Lung (tissue), 12 donors: ENCODE data around the gene MTSS2. TPM values are rescaled to one million over a fixed set of nuclear protein-coding genes. Genes with fewer than 3 reads are reported as not detected.
"Not testable (repeated sequence)": the region's sequence is repeated elsewhere in the genome, so short reads cannot be mapped to it uniquely, and the experiment has no call there.

ENCODE experiments used
- ATAC-seq: fragments of 200-7000 bp; cut with Tn5 transposase; one replicate; pipeline ENCODE4 v1.9.1; 2020; ENCODE audit warnings: moderate number of reproducible peaks; ENCODE audit not compliant: insufficient read depth, low FRiP score
- DNase-seq, 3 donors: peaks; one replicate each; pipeline ENCODE4 v3.0.0-alpha.2; 2013 to 2017
- H3K27ac ChIP-seq, 2 donors: one replicate each; pipeline ENCODE4 v1.5.1; 2013; ENCODE audit warnings: mild to moderate bottlenecking in 2 of 2, moderate library complexity in 2 of 2, control low read depth in 1 of 2, inconsistent platforms in 1 of 2, low read depth in 1 of 2, low read length in 1 of 2
- H3K27me3 ChIP-seq, 3 donors: one replicate each; pipeline ENCODE4 v1.5.1; 2013; ENCODE audit warnings: low read length in 2 of 3; ENCODE audit not compliant: control insufficient read depth in 3 of 3, insufficient read depth in 3 of 3
- H3K36me3 ChIP-seq, 4 donors: one replicate each; pipeline ENCODE4 v1.5.1; 2013; ENCODE audit warnings: low read length in 4 of 4, mild to moderate bottlenecking in 1 of 4, moderate library complexity in 1 of 4; ENCODE audit not compliant: control insufficient read depth in 4 of 4, insufficient read depth in 4 of 4
- H3K4me1 ChIP-seq, 5 donors: one replicate each; pipeline ENCODE4 v1.5.1; 2013; ENCODE audit warnings: low read length in 5 of 5, mild to moderate bottlenecking in 2 of 5, moderate library complexity in 1 of 5; ENCODE audit not compliant: control insufficient read depth in 5 of 5, insufficient read depth in 5 of 5
- H3K4me3 ChIP-seq: one replicate; pipeline ENCODE4 v1.5.1; 2013; ENCODE audit warnings: mild to moderate bottlenecking, control low read depth, moderate library complexity
- H3K9ac ChIP-seq, 2 donors: one replicate each; pipeline ENCODE4 v1.5.1; 2013; ENCODE audit warnings: low read length in 2 of 2, control low read depth in 1 of 2; ENCODE audit not compliant: insufficient read depth in 1 of 2
- H3K9me3 ChIP-seq, 4 donors: one replicate each; pipeline ENCODE4 v1.5.1; 2013; ENCODE audit warnings: low read length in 3 of 4, mild to moderate bottlenecking in 1 of 4, moderate library complexity in 1 of 4; ENCODE audit not compliant: control insufficient read depth in 4 of 4, insufficient read depth in 3 of 4
- CTCF ChIP-seq: IDR thresholded peaks from 2 replicates; pipeline ENCODE4 v1.5.1; 2012; ENCODE audit warnings: mild to moderate bottlenecking; ENCODE audit errors: control extremely low read depth, extremely low read depth
- WGBS, 2 donors: extraction: QIAGEN DNeasy Blood & Tissue Kit; methylation state at CpG; one replicate each; pipeline ENCODE4 v1.1.7; 2013; 5-methylcytosine and 5-hydroxymethylcytosine counted together
- polyA plus RNA-seq, 2 donors: library from polyadenylated mRNA; stranded (reverse); fragments of 200-250 nt; gene quantifications; one replicate each; pipeline ENCODE4 v1.2.1, GENCODE V29; 2013
- total RNA-seq, 2 donors: library from RNA; depleted of rRNA in 1 of 2; stranded (reverse); fragments of >200 nt in 1 of 2; gene quantifications; one replicate each; pipeline ENCODE4 v1.2.1, GENCODE V29; 2014 to 2021
- donor health status: control.
- donor health status: control.
- donor health status: Bipolar disorder and iron deficiency.
- donor health status: healthy.
- donor health status: DM: yes; HTN: yes; CAD: no.

Gene MTSS2
- total and polyA plus RNA-seq, 4 donors: 40.6 to 91.3 (median 73.3) TPM

DNA sequence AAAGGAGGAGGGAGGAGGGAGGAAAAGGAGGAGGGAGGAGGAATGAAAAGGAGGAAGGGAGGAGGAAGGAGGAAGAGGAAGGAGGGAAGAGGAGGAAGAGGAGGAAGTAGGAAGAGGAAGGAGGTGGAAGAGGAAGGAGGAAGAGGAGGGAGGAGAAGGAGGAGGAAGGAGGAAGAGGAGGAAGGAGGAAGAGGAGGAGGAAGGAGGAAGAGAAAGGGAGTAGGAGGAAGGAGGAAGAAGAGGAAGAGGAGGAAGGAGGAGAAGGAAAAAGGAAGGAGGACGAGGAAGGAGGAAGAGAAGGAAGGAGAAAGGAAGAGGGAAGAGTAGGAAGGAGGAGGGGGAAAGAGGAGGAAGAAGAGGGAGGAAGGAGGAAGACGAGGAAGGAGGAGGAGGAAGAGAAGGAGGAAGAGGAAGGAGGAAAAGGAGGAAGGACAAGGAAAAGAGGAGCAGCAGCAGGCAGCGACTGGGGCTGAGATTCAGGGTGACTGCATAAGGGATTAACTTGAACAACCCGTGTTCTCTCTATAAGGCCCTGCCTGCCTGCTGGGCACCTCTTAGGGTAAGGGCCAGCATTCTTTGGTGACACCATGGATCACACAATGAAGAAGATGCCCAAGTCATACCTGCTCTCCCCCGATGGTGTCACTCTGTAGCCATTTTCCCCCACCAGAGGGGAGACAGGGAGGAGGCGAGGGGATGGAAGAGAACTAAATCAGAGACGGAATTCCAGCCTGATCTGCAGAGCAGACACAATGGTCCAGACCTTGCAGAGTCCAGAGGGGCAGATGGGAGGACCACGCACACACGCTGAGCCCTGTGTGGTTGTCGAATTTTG is 40.9 kb downstream of the MTSS2 start:
- H3K4me3 ChIP-seq: no peak overlapping the region
- H3K36me3 ChIP-seq: no peaks in the 10 kb centered on the region
- no peak overlapping the region for H3K27ac ChIP-seq
- 79 to 87% methylated on average over 10 of the region's 10 CpGs for WGBS, 2 donors
- DNase-seq: no peak
- H3K9ac ChIP-seq: no peak overlapping the region
- ATAC-seq: no peak
- H3K9me3 ChIP-seq: peaks cover 0 to 1% (median 0%) of the 10 kb centered on the region in 4 donors
- TF ChIP-seq CTCF: no peak
- no peaks in the 10 kb centered on the region for H3K27me3 ChIP-seq
- H3K4me1 ChIP-seq: peaks cover 0 to 6% (median 0%) of the 10 kb centered on the region in 5 donors

DNA sequence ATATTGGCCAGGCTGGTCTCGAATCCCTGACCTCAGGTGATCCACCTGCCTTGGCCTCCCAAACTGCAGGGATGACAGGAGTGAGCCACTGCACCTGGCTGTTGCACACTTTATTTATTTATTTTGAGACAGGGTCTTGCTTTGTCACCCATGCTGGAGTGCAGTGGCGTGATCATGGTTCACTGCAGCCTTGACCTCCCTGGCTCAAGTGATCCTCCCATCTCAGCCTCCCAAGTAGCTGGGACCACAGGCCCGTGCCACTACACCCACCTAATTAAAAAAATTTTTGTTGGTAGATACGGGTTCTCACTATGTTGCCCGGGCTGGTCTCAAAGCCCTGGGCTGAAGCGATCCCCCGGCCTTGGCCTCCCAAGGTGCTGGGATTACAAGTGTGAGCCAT is 42.6 kb downstream of the MTSS2 start:
- ATAC-seq, H3K4me3 ChIP-seq, H3K36me3 ChIP-seq, H3K9ac ChIP-seq, H3K27ac ChIP-seq, H3K9me3 ChIP-seq, DNase-seq, H3K4me1 ChIP-seq, H3K27me3 ChIP-seq: not testable (repeated sequence)
- WGBS, 2 donors: 83 to 92% methylated on average over 7 of the region's 7 CpGs

DNA sequence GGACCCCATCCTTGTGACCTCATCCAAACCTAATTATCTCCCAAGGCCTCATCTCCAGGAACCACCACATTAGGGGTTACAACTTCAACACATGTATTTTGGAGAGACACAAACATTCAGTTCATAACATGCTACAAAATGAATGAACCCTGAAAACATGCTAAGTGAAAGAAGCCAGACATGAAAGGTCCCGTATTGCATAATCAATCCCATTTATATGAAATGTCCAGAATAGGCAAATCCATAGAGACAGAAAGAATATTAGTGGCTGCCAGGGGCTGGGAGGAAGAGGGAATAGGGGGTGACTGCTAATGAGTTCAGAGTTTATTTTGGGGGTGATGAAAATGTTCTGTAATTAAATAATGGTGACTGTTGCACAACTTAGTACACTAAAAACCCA is 43.2 kb downstream of the MTSS2 start:
- WGBS, 2 donors: 85 to 94% methylated on average over 1 of the region's 1 CpG
- H3K36me3 ChIP-seq: no peaks in the 10 kb centered on the region
- H3K9ac ChIP-seq: no peak overlapping the region
- no peaks in the 10 kb centered on the region for H3K27me3 ChIP-seq
- no peak for TF ChIP-seq CTCF
- DNase-seq: no peak
- ATAC-seq: no peak
- peaks cover 0 to 6% (median 0%) of the 10 kb centered on the region in 5 donors for H3K4me1 ChIP-seq
- no peak overlapping the region for H3K27ac ChIP-seq
- H3K4me3 ChIP-seq: no peak overlapping the region
- H3K9me3 ChIP-seq: peaks cover 0 to 1% (median 0%) of the 10 kb centered on the region in 4 donors

DNA sequence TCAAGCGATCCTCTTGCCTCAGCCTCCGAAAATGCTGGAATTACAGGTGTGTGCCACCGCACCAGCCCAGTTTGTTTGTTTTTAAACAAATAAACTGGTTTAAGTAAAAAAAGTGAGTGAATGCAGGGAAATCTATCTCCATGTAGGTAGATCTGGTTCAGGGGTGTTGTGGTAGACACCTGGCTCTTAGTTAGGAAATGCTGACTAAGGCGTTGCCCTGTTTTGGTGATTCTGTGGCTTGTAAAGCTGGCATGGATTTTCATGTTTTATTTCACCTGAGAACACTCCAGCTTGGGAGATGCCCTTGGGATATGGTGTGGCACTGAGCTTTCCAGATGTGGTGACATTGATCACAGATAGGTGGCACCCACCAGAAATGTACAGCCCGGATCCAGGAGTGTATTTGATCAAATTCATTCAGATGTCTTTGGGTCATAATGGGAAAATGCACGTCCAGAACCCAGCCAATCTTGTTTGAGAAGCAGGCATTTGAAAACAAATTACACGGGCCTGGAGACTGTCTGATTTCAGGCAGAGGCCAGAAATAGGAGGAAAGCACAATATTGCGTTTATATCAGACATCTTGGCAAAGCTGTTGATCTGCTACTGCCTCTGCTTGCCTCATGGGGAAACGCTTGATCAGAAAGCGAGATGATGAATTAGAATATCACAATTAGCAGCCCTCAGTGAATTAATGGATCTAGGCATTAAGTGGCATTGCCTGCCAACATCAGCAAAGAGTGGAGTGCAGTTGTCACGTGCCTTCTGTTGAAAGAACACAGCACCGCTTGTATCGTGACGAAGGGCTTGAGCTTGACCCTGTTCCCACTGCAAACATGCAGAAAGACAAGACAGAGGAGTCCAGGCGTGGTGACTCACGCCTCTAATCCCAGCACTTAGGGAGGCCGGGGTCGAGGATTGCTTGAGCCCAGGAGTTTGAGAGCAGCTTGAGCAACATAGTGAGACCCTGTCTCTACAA is 46.8 kb downstream of the MTSS2 start:
- ATAC-seq (no peak), DNase-seq (no peak)
- Histone ChIP-seq H3K27me3 (no peaks in the 10 kb centered on the region), H3K9ac (no peak overlapping the region), H3K36me3 (no peaks in the 10 kb centered on the region), H3K4me3 (no peak overlapping the region), H3K4me1 (peaks cover 0 to 6% (median 0%) of the 10 kb centered on the region in 5 donors), H3K9me3 (peaks cover 0 to 2% (median 0%) of the 10 kb centered on the region in 4 donors), H3K27ac (no peak overlapping the region)
- 68 to 80% methylated on average over 18 of the region's 18 CpGs for WGBS, 2 donors
- no peak for TF ChIP-seq CTCF
